ENCODE data around the gene MRPS22.
"Not testable (repeated sequence)": the region's sequence is repeated elsewhere in the genome, so short reads cannot be mapped to it uniquely, and the experiment has no call there.

The MRPS22 gene

GRCh38 chr3:139312416-139312815, 31.4 kb upstream of the MRPS22 start:
- no peak for DNase-seq (ENCODE audit: low read depth)

GRCh38 chr3:139312959-139313358, 30.9 kb upstream of the MRPS22 start:
- DNase-seq (ENCODE audit: low read depth) = peak; percentile 78

GRCh38 chr3:139313921-139314320, 29.9 kb upstream of the MRPS22 start:
- DNase-seq (ENCODE audit: low read depth) = no peak

- no peak for DNase-seq (ENCODE audit: low read depth)
These were observed 26.6 kb upstream of the MRPS22 start for GRCh38 chr3:139317215-139317614.

GRCh38 chr3:139317660-139318430, 26.0 kb upstream of the MRPS22 start:
- DNase-seq (ENCODE audit: low read depth) = no peak

GRCh38 chr3:139318431-139318816, 25.4 kb upstream of the MRPS22 start:
- no peak for DNase-seq (ENCODE audit: low read depth)

GRCh38 chr3:139318826-139319225, 25.0 kb upstream of the MRPS22 start:
- no peak for DNase-seq (ENCODE audit: low read depth)

GRCh38 chr3:139319428-139320402, 24.1 kb upstream of the MRPS22 start:
- DNase-seq (ENCODE audit: low read depth) = no peak

- DNase-seq (ENCODE audit: low read depth) = no peak
These were observed 23.1 kb upstream of the MRPS22 start for GRCh38 chr3:139320551-139321309.

GRCh38 chr3:139322346-139322745, 21.5 kb upstream of the MRPS22 start:
- no peak for DNase-seq (ENCODE audit: low read depth)

GRCh38 chr3:139323146-139323545, 20.7 kb upstream of the MRPS22 start:
- no peak for DNase-seq (ENCODE audit: low read depth)

GRCh38 chr3:139324456-139324855, 19.4 kb upstream of the MRPS22 start:
- no peak for DNase-seq (ENCODE audit: low read depth)

- no peak for DNase-seq (ENCODE audit: low read depth)
These were observed 18.3 kb upstream of the MRPS22 start for GRCh38 chr3:139325551-139325950.

GRCh38 chr3:139326131-139326530, 17.7 kb upstream of the MRPS22 start:
- DNase-seq (ENCODE audit: low read depth) = no peak

- DNase-seq (ENCODE audit: low read depth) = no peak
These were observed 17.1 kb upstream of the MRPS22 start for GRCh38 chr3:139326707-139327106.

- DNase-seq (ENCODE audit: low read depth) = no peak
These were observed 16.6 kb upstream of the MRPS22 start for GRCh38 chr3:139327231-139327630.

GRCh38 chr3:139327861-139328260, 16.0 kb upstream of the MRPS22 start:
- no peak for DNase-seq (ENCODE audit: low read depth)

GRCh38 chr3:139328356-139328755, 15.5 kb upstream of the MRPS22 start:
- DNase-seq (ENCODE audit: low read depth) = no peak

GRCh38 chr3:139329364-139329850, 14.4 kb upstream of the MRPS22 start:
- DNase-seq (ENCODE audit: low read depth) = peak; percentile 77

- DNase-seq (ENCODE audit: low read depth) = no peak
These were observed 11.7 kb upstream of the MRPS22 start for GRCh38 chr3:139332092-139332491.

GRCh38 chr3:139334675-139335074, 9.1 kb upstream of the MRPS22 start:
- not testable (repeated sequence) for DNase-seq (ENCODE audit: low read depth)

GRCh38 chr3:139338405-139338804, 5.4 kb upstream of the MRPS22 start:
- DNase-seq (ENCODE audit: low read depth) = no peak

Data from iris pigment epithelial cell (primary cell).